SIG-M5 treated with dmso at 0.1 percent for 504 hours (cell line): Measurements from ENCODE around the gene MUC2.

Experiments
- DNase-seq: peaks from one replicate; lab custom pipeline; 2025; ENCODE audit not compliant: unreplicated experiment; lab: John Stamatoyannopoulos, UW

Gene MUC2

DNA sequence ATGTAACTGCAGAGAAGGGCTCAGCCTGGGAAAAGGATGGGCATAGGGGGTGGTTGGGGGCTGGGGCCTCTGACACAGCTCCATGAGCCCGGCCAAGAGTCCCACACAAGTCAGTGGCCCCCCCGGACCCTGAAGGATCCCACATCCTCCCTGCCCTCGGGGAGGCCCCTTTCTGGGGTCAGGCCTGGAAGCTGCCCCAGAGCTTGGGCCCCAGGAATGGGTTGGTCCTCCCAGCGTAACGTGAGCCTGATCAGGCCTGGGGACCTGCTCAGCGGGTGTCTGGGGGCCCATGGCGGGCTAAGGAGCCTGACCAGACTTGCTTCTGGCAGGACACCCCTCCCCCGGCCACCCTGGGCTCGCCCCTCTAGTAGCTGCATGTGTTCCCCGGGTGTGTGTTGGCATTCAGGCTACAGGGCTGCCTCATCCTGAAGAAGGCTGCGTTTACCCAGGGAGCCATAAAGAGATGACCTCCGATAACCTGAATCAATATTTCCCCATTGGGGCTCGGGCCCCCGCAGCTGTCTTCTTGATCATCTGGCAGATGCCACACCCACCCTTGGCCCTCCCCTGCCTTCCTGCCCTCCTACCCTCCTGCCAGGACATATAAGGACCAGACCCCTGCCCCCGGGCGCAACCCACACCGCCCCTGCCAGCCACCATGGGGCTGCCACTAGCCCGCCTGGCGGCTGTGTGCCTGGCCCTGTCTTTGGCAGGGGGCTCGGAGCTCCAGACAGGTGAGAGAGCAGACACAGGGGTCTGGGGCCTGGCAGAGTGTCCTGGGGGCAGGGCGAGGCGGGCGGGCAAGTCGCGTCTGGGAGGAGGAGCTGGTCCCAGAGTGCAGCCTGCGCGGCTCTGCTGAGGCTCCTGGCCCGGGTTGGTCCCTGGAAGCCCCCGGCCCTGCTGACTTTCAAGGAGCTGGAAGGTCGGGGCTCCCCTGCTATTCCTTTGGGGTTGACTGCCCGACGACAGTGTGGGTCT lies at the start of gene MUC2:
TSS of gene MUC2 (plus strand) at position 631 of the 978 bp plus-strand sequence.
- DNase-seq: no peak

GRCh38 chr11:1025410-1026162 lies 49.1 kb upstream of the MUC2 start:
- DNase-seq: no peak

- no peak for DNase-seq
These were observed 48.6 kb upstream of the MUC2 start for GRCh38 chr11:1026163-1026450.

DNA sequence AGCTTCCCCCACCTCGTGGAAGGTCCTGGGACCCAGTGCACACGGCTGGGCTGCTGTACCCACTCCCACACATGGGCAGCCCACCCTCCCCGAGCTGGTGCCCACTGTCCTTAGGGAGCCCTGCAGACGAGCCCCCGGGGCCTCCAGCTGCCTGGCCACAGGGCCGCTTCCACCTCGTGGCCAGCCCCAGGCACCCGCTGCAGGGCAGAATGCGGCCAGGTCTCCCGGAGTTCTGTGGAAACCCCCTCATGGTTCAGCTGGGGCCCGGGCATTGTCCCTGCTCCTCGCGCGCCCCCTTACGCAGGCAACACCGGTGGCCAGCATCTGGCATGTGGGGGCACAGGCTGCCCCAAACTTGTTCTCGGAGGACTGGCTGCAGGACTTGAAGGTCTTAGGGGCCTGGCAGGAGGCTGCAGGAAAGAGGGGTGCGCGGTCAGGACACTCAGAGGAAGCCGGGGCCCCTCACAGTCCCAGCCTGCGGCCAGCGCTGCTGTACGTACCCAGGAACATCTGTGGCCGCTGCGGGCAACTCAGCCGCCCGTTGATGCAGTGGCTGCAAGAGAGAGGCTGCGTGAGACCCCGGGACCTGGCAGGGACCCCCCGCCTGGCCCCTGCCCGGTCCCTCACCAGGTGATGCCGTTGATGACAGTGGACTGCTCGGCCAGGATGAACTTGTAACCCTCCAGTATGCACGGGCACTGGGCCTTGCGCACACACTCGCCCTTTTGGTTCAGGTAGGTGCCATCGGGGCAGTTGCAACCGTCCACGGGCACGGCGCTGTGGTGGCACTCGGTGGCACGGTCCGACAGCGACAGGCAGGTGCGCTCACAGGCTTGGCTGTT lies 47.8 kb upstream of the MUC2 start:
- DNase-seq: no peak

- no peak for DNase-seq
These were observed 47.0 kb upstream of the MUC2 start for GRCh38 chr11:1027483-1028290.

DNA sequence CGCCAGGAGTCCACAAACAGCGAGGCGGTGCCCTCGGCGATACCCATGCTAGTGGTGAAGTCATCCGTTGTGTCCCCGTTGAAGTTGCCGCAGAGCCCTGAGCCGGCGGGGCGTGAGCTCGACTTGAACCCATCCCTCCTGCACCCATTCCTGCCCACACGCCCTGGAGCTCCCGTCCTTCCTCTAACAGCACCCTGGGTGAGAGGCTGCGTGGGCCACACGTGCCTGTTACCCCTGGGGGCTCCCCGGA lies 46.5 kb upstream of the MUC2 start:
- DNase-seq: no peak

DNA sequence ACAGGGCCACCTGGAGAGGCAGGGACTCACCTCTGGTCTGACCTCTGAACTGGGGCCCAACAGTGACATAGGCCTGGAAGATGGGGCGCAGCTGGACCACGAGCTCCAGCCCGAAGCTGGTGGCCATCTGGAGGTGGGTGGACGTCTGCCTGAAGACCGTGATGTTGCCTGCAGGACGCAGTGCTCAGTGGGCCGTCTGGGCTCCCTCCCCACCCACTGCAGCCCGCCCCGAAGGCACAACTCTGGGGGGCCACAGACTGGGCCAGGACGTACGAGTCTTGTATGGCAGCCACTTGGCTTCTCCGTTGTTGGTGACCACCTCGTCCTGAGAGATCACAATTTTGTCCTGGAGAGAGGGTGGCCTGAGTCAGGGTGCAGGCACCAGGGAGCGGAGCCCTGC lies 46.1 kb upstream of the MUC2 start:
- no peak for DNase-seq

GRCh38 chr11:1029051-1029450 lies 45.6 kb upstream of the MUC2 start:
- no peak for DNase-seq

DNA sequence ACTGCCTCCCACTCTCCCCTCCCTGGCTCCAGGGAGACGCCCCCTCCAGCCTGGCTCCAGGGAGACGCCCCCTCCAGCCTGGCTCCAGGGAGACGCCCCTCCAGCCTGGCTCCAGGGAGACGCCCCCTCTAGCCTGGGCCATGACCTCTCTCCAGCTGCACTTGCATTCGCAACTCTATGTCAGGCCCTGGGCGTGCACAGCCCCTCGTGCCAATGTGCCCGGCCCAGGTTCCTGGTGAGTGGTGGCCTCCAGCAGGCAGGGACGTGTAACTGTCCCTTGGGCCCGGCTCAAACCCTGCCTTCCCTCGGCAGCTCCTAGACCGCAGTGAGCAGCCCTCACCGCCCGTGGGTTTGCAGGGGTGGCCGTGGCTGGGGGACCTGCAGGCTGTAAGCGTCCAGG lies 45.0 kb upstream of the MUC2 start:
- no peak for DNase-seq

DNA sequence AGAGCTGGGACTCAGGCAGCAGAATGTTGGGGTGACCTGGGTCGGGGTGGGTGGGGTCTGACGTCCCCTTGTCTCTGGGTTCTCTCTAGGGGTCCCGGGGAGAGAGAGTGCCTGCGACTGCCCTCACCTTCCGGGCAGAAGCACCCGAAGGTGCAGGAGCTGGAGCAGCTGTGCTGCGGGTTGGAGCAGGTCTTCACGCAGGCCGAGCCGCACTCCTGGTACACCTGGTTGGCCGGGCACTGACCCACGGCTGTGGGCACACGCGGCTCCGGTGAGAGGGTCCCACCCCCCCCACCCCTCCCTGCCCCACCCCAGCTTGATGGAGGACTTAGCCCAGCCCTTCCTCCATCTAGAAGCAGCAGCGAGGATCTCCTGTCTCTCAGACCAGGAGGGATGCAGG lies 44.6 kb upstream of the MUC2 start:
- no peak for DNase-seq

DNA sequence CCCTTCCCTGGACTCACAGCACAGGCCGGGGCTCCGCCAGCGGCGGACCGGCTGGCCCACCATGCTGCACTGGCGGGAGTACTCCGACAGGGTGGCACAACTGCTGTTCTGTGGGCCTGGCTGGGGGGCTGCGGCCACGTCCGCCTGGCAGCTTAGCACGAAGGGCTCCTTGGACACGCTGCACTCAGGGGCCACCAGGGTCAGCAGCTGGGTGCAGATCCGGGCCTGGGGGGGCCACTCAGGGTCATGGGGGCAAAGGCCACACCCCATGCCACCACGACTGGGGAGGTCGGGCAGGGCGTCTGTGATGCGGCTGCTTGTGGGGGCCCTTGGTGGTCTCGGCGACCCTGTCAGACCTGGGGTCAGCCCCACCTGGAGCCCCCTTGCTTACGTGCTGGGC lies 44.1 kb upstream of the MUC2 start:
- no peak for DNase-seq

GRCh38 chr11:1031121-1031899 lies 43.4 kb upstream of the MUC2 start:
- DNase-seq: no peak

DNA sequence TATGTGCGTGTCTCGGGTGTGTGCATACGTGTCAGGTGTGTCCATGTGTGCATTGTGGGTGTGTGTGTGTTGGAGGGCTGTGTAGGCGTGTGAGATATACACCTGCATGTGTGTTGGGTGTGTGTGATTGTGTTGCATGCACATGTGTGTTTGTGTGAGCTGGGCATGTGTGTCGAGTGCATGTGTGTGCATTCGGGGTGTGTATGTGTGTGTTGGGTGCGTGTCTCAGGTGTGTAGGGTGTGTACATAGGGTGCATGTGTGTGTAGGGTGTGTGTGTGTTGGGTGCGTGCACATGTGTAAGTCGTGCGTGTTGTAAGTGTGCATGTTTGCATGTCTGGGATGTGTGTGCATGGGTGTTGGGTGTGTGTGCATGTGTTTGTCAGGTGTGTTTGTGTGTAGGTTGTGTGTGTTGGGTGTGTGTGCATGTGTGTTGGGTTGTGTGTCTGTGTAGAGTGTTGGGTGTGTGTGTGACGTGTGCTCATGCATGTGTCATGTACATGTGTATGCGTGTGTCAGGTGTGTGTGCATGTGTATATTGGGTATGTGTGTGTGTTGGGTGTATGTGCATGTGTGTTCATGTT lies 42.3 kb upstream of the MUC2 start:
- no peak for DNase-seq

DNA sequence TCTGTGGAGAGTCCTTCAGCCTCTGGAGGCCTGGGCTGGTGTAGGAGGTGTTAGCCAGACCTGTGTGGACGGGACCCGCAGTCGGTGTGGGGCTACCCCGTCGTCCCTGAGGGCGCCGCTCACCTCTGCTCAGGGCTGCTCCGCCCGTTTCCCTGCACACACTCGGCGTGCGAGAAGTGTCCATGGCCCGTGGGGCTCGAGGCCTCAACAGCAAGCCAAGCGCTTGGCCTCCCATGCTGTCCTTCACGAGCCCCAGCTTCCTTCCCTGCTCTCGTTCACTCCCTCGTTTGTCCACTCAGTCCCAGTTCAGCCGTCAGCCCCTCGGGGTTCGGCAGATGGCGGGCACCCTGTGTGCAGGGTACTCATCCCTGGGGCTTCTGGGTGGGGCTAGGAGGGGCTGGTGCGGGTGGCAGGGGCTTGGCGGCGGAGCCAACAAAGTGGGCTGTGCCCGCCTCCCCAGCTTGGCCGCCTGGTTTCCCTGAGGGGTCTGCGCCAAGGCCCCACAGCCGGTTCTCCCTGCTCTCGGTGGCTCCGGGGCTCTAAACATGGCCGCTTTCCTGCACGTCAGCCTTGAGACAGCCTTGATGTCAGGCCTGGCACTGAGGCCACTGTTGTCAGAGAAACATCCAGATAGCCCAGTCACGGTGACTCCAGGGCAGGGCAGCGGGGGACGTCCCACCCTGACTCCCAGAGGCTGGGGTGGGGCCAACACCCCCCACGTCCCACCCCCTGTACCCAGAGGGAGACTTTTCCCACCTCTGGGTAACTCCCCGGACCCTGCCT lies 41.5 kb upstream of the MUC2 start:
- DNase-seq: no peak

GRCh38 chr11:1034001-1034400 lies 40.7 kb upstream of the MUC2 start:
- DNase-seq: no peak

GRCh38 chr11:1034456-1035295 lies 40.0 kb upstream of the MUC2 start:
- DNase-seq: no peak

GRCh38 chr11:1035577-1036283 lies 38.9 kb upstream of the MUC2 start:
- DNase-seq: no peak
